A673 (cell line): Measurements from ENCODE around the gene FHIT. TPM values are rescaled to one million over a fixed set of nuclear protein-coding genes. Genes with fewer than 3 reads are reported as not detected.

ENCODE experiments used
- BruUV-seq: library from RNA; stranded (reverse); fragments of 400-500 nt; replicated peaks from 2 replicates; lab custom pipeline; 2021; lab: Mats Ljungman, UMichigan
- CTCF ChIA-PET: fragments of 300-600 bp; sonication (Branson Sonifier 250); formaldehyde crosslinking; loops from one replicate; lab custom pipeline; 2022; ENCODE audit warnings: antibody characterized with exemption; lab: Charles Lee
- POLR2A ChIA-PET: fragments of 300-600 bp; sonication (Branson Sonifier 250); formaldehyde crosslinking; loops from one replicate; lab custom pipeline; 2022; ENCODE audit warnings: antibody characterized with exemption; ENCODE audit not compliant: low non-redundant PET; lab: Charles Lee
- DNase-seq: peaks from one replicate; pipeline ENCODE4 v3.0.0-alpha.2; 2015; ENCODE audit warnings: low spot score
- H3K27ac ChIP-seq: fragments of 200-600 bp; sonication (generic); 2 replicates; pipeline ENCODE4 v1.5.1; 2016; ENCODE audit warnings: mixed run types, low read depth, mild to moderate bottlenecking, mixed read lengths, antibody characterized with exemption, low read length; ENCODE audit not compliant: poor library complexity, severe bottlenecking
- H3K27me3 ChIP-seq: fragments of 200-600 bp; sonication (generic); replicated peaks from 2 replicates; pipeline ENCODE4 v1.6.1; 2017; ENCODE audit warnings: mixed run types, low read depth, mild to moderate bottlenecking, mixed read lengths, antibody characterized with exemption, low read length; ENCODE audit not compliant: insufficient read depth, poor library complexity
- H3K36me3 ChIP-seq: fragments of 200-600 bp; sonication (generic); 2 replicates; pipeline ENCODE4 v1.6.1; 2016; ENCODE audit warnings: mixed run types, mild to moderate bottlenecking, mixed read lengths, antibody characterized with exemption, low read length; ENCODE audit not compliant: insufficient read depth, poor library complexity, severe bottlenecking
- H3K4me1 ChIP-seq: fragments of 200-600 bp; sonication (generic); 2 replicates; pipeline ENCODE4 v1.6.1; 2017; ENCODE audit warnings: mixed run types, mild to moderate bottlenecking, mixed read lengths, antibody characterized with exemption, low read length; ENCODE audit not compliant: insufficient read depth, poor library complexity, severe bottlenecking
- H3K4me3 ChIP-seq: fragments of 200-600 bp; sonication (generic); 2 replicates; pipeline ENCODE4 v1.5.1; 2016; ENCODE audit warnings: low read depth, mixed run types, mild to moderate bottlenecking, mixed read lengths, low read length; ENCODE audit not compliant: poor library complexity, severe bottlenecking
- H3K9me3 ChIP-seq: fragments of 200-600 bp; sonication (generic); 2 replicates; pipeline ENCODE4 v1.6.1; 2016; ENCODE audit warnings: mixed run types, low read depth, mild to moderate bottlenecking, mixed read lengths, antibody characterized with exemption, low read length; ENCODE audit not compliant: poor library complexity, severe bottlenecking
- CTCF ChIP-seq: fragments of 300-800, 200-600 bp; sonication (generic); conservative IDR thresholded peaks from 2 replicates; pipeline ENCODE4 v1.5.1; 2017; ENCODE audit warnings: low read depth, mild to moderate bottlenecking, antibody characterized with exemption, low read length, moderate library complexity, mixed read lengths
- EZH2 ChIP-seq: fragments of 200-600 bp; sonication (generic); IDR thresholded peaks from 2 replicates; pipeline ENCODE4 v1.6.1; 2017; ENCODE audit warnings: borderline replicate concordance, low read depth, mild to moderate bottlenecking, mixed read lengths, antibody characterized with exemption, low read length; ENCODE audit not compliant: poor library complexity, severe bottlenecking
- intact Hi-C: fragments of 100-400 bp; cut with micrococcal nuclease; formaldehyde crosslinking; loops from one replicate; pipeline ENCODE4 v1.10.0; 2022; ENCODE audit not compliant: unreplicated experiment
- total RNA-seq: library from RNA; stranded (reverse); gene quantifications from 2 replicates; pipeline ENCODE4 v1.2.3, GENCODE V29; 2021

FHIT gene
- total RNA-seq, 1 experiment from 2014 or later = not detected

- intact Hi-C loops = no loop called here
- no TSS peak for BruUV-seq
Measured at GRCh38 chr3:61090389-61091169, 160.7 kb downstream of the FHIT start.

DNA sequence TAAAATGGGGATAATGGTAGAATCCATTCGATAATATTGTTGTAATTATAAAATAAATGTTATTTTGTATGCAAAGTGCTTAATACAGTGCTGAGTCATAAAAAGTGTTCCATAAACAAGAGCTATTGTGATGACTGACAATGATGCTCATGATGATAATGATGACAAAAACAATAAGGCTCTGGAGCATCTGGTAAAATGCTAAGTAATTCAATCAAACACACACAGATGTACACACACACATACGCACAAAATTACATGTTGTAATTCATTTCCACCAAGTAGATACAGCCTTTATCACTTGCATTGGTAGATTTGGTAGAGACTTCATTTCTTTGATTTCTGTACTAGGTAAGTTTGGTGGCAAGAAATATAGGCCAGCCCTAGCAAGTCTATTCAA is 163.8 kb downstream of the FHIT start:
- no peaks in the 10 kb centered on the region for H3K9me3 ChIP-seq
- DNase-seq = no peak
- CTCF ChIA-PET = no interaction called here
- no peaks in the 10 kb centered on the region for H3K27me3 ChIP-seq
- no peak overlapping the region for H3K4me3 ChIP-seq
- H3K36me3 ChIP-seq = no peaks in the 10 kb centered on the region
- BruUV-seq = no TSS peak
- TF ChIP-seq EZH2 = no peak
- no peak for TF ChIP-seq CTCF
- no peak overlapping the region for H3K27ac ChIP-seq
- no peaks in the 10 kb centered on the region for H3K4me1 ChIP-seq
- intact Hi-C loops = no loop called here
- POLR2A ChIA-PET = no interaction called here

More at GRCh38 chr3:61090389-61091169, 160.7 kb downstream of the FHIT start:
- Histone ChIP-seq H3K4me3 (no peak overlapping the region), H3K27me3 (no peaks in the 10 kb centered on the region), H3K27ac (no peak overlapping the region), H3K4me1 (no peaks in the 10 kb centered on the region), H3K9me3 (no peaks in the 10 kb centered on the region), H3K36me3 (no peaks in the 10 kb centered on the region)
- ChIA-PET POLR2A (no interaction called here), CTCF (no interaction called here)
- DNase-seq = no peak
- TF ChIP-seq CTCF (no peak), EZH2 (no peak)

DNA sequence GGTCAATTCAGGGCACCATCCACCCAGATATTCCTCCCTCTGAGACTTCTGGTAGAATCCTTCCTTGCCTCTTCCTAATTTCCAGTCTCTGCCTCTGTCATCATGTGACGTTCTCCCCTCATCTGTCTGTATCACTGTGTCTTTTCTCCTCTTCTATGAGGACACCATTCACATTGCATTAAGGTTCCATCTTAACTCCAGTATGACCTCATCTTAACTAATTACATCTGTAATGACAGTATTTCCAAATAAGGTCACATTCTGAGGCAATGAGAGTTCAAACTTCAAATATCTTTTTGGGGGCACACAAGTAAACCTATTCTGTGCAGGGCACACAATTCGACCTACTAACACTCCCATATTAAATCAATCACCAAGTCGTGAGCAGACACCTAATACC is 169.7 kb downstream of the FHIT start:
- ChIA-PET CTCF (no interaction called here), POLR2A (no interaction called here)
- Histone ChIP-seq H3K36me3 (no peaks in the 10 kb centered on the region), H3K27ac (no peak overlapping the region), H3K9me3 (no peaks in the 10 kb centered on the region), H3K27me3 (no peaks in the 10 kb centered on the region), H3K4me3 (no peak overlapping the region), H3K4me1 (no peaks in the 10 kb centered on the region)
- TF ChIP-seq CTCF (no peak), EZH2 (no peak)
- no peak for DNase-seq
- intact Hi-C loops = no loop called here
- BruUV-seq = no TSS peak
